H9 (cell line): ENCODE measurements around the gene EIF4G2. TPM values are rescaled to one million over a fixed set of nuclear protein-coding genes. Genes with fewer than 3 reads are reported as not detected.

ENCODE experiments used
- DNase-seq: peaks from one replicate; pipeline ENCODE4 v3.0.0-alpha.2; 2017
- H2AFZ ChIP-seq: one replicate; pipeline ENCODE4 v1.6.1; 2013; ENCODE audit warnings: mild to moderate bottlenecking, low read length, control low read depth, moderate library complexity
- H2AK5ac ChIP-seq: 2 replicates; pipeline ENCODE4 v1.6.1; 2013; ENCODE audit warnings: low read length, control low read depth, mixed read lengths; ENCODE audit not compliant: insufficient read length
- H2BK120ac ChIP-seq: one replicate; pipeline ENCODE4 v1.6.1; 2013; ENCODE audit warnings: low read depth, mild to moderate bottlenecking, low read length, control low read depth, inconsistent platforms; ENCODE audit not compliant: poor library complexity, severe bottlenecking
- H2BK12ac ChIP-seq: 2 replicates; pipeline ENCODE4 v1.6.1; 2013; ENCODE audit warnings: low read length, control low read depth, mixed read lengths, low read depth; ENCODE audit not compliant: insufficient read length
- H2BK15ac ChIP-seq: 2 replicates; pipeline ENCODE4 v1.6.1; 2013; ENCODE audit warnings: low read depth, low read length, control low read depth
- H2BK20ac ChIP-seq: one replicate; pipeline ENCODE4 v1.6.1; 2013; ENCODE audit warnings: low read depth, mild to moderate bottlenecking, low read length, control low read depth, inconsistent platforms; ENCODE audit not compliant: poor library complexity, severe bottlenecking
- H2BK5ac ChIP-seq: 2 replicates; pipeline ENCODE4 v1.6.1; 2013; ENCODE audit warnings: low read length, control low read depth, mixed read lengths; ENCODE audit not compliant: insufficient read length
- H3K14ac ChIP-seq: 2 replicates; pipeline ENCODE4 v1.6.1; 2013; ENCODE audit warnings: low read length, control low read depth; ENCODE audit not compliant: insufficient read depth
- H3K18ac ChIP-seq: 2 replicates; pipeline ENCODE4 v1.6.1; 2013; ENCODE audit warnings: low read depth, mild to moderate bottlenecking, mixed read lengths, low read length, control low read depth; ENCODE audit not compliant: insufficient read length
- H3K23ac ChIP-seq: 2 replicates; pipeline ENCODE4 v1.6.1; 2013; ENCODE audit warnings: low read length, control low read depth, mixed read lengths, low read depth; ENCODE audit not compliant: insufficient read length
- H3K23me2 ChIP-seq: 2 replicates; pipeline ENCODE4 v1.6.1; 2013; ENCODE audit warnings: low read depth, mild to moderate bottlenecking, mixed read lengths, low read length, control low read depth; ENCODE audit not compliant: insufficient read length, poor library complexity, severe bottlenecking
- H3K27ac ChIP-seq: 2 replicates; pipeline ENCODE4 v1.5.1; 2013; ENCODE audit warnings: low read length, control low read depth, mixed read lengths, low read depth; ENCODE audit not compliant: insufficient read length
- H3K27me3 ChIP-seq: 2 replicates; pipeline ENCODE4 v1.6.1; 2013; ENCODE audit warnings: low read length, control low read depth, inconsistent platforms; ENCODE audit not compliant: insufficient read depth
- H3K4ac ChIP-seq: 2 replicates; pipeline ENCODE4 v1.6.1; 2013; ENCODE audit warnings: low read depth, mild to moderate bottlenecking, control low read depth, inconsistent platforms, low read length, moderate library complexity
- H3K4me1 ChIP-seq: 2 replicates; pipeline ENCODE4 v1.6.1; 2013; ENCODE audit warnings: low read length, control low read depth, inconsistent platforms; ENCODE audit not compliant: insufficient read depth
- H3K4me2 ChIP-seq: 2 replicates; pipeline ENCODE4 v1.6.1; 2013; ENCODE audit warnings: low read length, control low read depth, mixed read lengths; ENCODE audit not compliant: insufficient read length, insufficient read depth
- H3K56ac ChIP-seq: 2 replicates; pipeline ENCODE4 v1.6.1; 2013; ENCODE audit warnings: low read depth, mild to moderate bottlenecking, mixed read lengths, low read length, control low read depth; ENCODE audit not compliant: insufficient read length
- H3K79me1 ChIP-seq: 2 replicates; pipeline ENCODE4 v1.6.1; 2013; ENCODE audit warnings: low read depth, mild to moderate bottlenecking, moderate library complexity, low read length, control low read depth, inconsistent platforms; ENCODE audit not compliant: insufficient read depth, poor library complexity, severe bottlenecking
- H3K79me2 ChIP-seq: 2 replicates; pipeline ENCODE4 v1.6.1; 2013; ENCODE audit warnings: low read length, control low read depth, inconsistent platforms; ENCODE audit not compliant: insufficient read depth
- H3K9ac ChIP-seq: 2 replicates; pipeline ENCODE4 v1.6.1; 2013; ENCODE audit warnings: low read length, control low read depth, mixed read lengths; ENCODE audit not compliant: insufficient read length; ENCODE audit errors: extremely low read depth
- H3K9me3 ChIP-seq: one replicate; pipeline ENCODE4 v1.6.1; 2013; ENCODE audit warnings: low read depth, low read length, inconsistent platforms; ENCODE audit not compliant: control insufficient read depth
- H3T11ph ChIP-seq: one replicate; pipeline ENCODE4 v1.6.1; 2013; ENCODE audit warnings: mild to moderate bottlenecking, low read length, control low read depth, inconsistent platforms
- H4K20me1 ChIP-seq: one replicate; pipeline ENCODE4 v1.6.1; 2013; ENCODE audit not compliant: control insufficient read depth, insufficient read length, insufficient read depth
- H4K5ac ChIP-seq: 2 replicates; pipeline ENCODE4 v1.6.1; 2013; ENCODE audit warnings: low read depth, mild to moderate bottlenecking, mixed read lengths, low read length, control low read depth; ENCODE audit not compliant: insufficient read length
- H4K8ac ChIP-seq: replicated peaks from 2 replicates; pipeline ENCODE4 v1.6.1; 2013; ENCODE audit warnings: low read length, control low read depth, mixed read lengths, low read depth; ENCODE audit not compliant: insufficient read length
- H4K91ac ChIP-seq: 2 replicates; pipeline ENCODE4 v1.6.1; 2013; ENCODE audit warnings: low read depth, mild to moderate bottlenecking, moderate library complexity, mixed read lengths, low read length, control low read depth; ENCODE audit not compliant: insufficient read length
- H3K27ac Mint-ChIP-seq, 3 experiments: 2 replicates in 2 of 3; 3 replicates in 1 of 3; pipeline ENCODE4 v1.8.0; 2020 to 2021; ENCODE audit warnings: mixed read lengths in 3 of 3, mild to moderate bottlenecking in 1 of 3, moderate library complexity in 1 of 3
- H3K27me3 Mint-ChIP-seq: 2 replicates; pipeline ENCODE4 v1.8.0; 2021; ENCODE audit warnings: low read depth, mild to moderate bottlenecking, moderate library complexity, mixed read lengths
- H3K36me3 Mint-ChIP-seq, 3 experiments: 2 replicates in 2 of 3; 3 replicates in 1 of 3; pipeline ENCODE4 v1.8.0; 2020 to 2021; ENCODE audit warnings: low read depth in 3 of 3, mixed read lengths in 3 of 3; ENCODE audit not compliant: insufficient read depth in 1 of 3
- H3K4me1 Mint-ChIP-seq, 2 experiments: 2 replicates each; pipeline ENCODE4 v1.8.0; 2020; ENCODE audit warnings: mixed read lengths in 2 of 2
- H3K4me3 Mint-ChIP-seq, 2 experiments: 2 replicates in 1 of 2; 3 replicates in 1 of 2; pipeline ENCODE4 v1.8.0; 2020 to 2021; ENCODE audit warnings: mild to moderate bottlenecking in 2 of 2, mixed read lengths in 2 of 2, moderate library complexity in 1 of 2
- H3K9me3 Mint-ChIP-seq, 2 experiments: 2 replicates in 1 of 2; 3 replicates in 1 of 2; pipeline ENCODE4 v1.8.0; 2020; ENCODE audit warnings: mild to moderate bottlenecking in 2 of 2, mixed read lengths in 2 of 2, moderate library complexity in 1 of 2
- CTCF ChIP-seq: fragments of 200-600 bp; sonication (generic); conservative IDR thresholded peaks from 3 replicates; pipeline ENCODE4 v1.8.0; 2021; ENCODE audit warnings: antibody characterized with exemption, mild to moderate bottlenecking
- total RNA-seq: library from RNA; stranded (reverse); gene quantifications from 2 replicates; pipeline ENCODE4 v1.2.1, GENCODE V29; 2021

The EIF4G2 gene
- total RNA-seq, 1 experiment from 2014 or later, result 1,013 TPM

GRCh38 chr11:10813945-10814344 is 5.2 kb upstream of the EIF4G2 start:
- Mint-ChIP-seq H3K9me3 (no peaks in the 10 kb centered on the region), H3K27ac (no peak overlapping the region), H3K36me3 (no peaks in the 10 kb centered on the region), H3K27me3 (no peaks in the 10 kb centered on the region), H3K4me3 (no peak overlapping the region), H3K4me1 (peaks cover 7 to 12% of the 10 kb centered on the region in 2 experiments)
- no peak overlapping the region for H3T11ph ChIP-seq
- H3K4ac ChIP-seq, result no peak overlapping the region
- no peak overlapping the region for H2AK5ac ChIP-seq
- H3K56ac ChIP-seq, result no peak overlapping the region
- H4K5ac ChIP-seq, result no peak overlapping the region
- H3K23ac ChIP-seq, result no peak overlapping the region
- no peak overlapping the region for H2BK12ac ChIP-seq
- H3K4me2 ChIP-seq, result no peak overlapping the region
- H2BK20ac ChIP-seq, result no peak overlapping the region
- H3K18ac ChIP-seq, result no peak overlapping the region
- no peak overlapping the region for H4K91ac ChIP-seq
- no peak overlapping the region for H2AFZ ChIP-seq
- no peak overlapping the region for H3K27ac ChIP-seq
- H2BK15ac ChIP-seq, result no peak overlapping the region
- H3K79me2 ChIP-seq, result no peaks in the 10 kb centered on the region
- H3K9ac ChIP-seq, result no peak overlapping the region
- no peaks in the 10 kb centered on the region for H4K20me1 ChIP-seq
- no peak overlapping the region for H2BK5ac ChIP-seq
- no peaks in the 10 kb centered on the region for H3K4me1 ChIP-seq
- no peak for DNase-seq
- H3K14ac ChIP-seq, result no peak overlapping the region
- H3K79me1 ChIP-seq, result no peaks in the 10 kb centered on the region
- H3K23me2 ChIP-seq, result no peaks in the 10 kb centered on the region
- no peaks in the 10 kb centered on the region for H3K27me3 ChIP-seq
- H3K9me3 ChIP-seq, result no peaks in the 10 kb centered on the region
- H2BK120ac ChIP-seq, result no peak overlapping the region
- TF ChIP-seq CTCF, result no peak
- H4K8ac ChIP-seq, result no peak overlapping the region
